SH-SY5Y (cell line): ENCODE measurements around the gene KLF12.

ENCODE experiments used
- GATA2 ChIP-seq: IDR thresholded peaks from 2 replicates; pipeline ENCODE4 v1.6.1; 2011; ENCODE audit warnings: mild to moderate bottlenecking, low read depth, low read length
- GATA3 ChIP-seq: IDR thresholded peaks from 2 replicates; pipeline ENCODE4 v1.6.1; 2011; ENCODE audit warnings: low read depth, mild to moderate bottlenecking, low read length, moderate library complexity

GRCh38 chr13:74092711-74093110 is 41.5 kb downstream of the KLF12 start:
- no peak for TF ChIP-seq GATA3
- TF ChIP-seq GATA2: no peak
